Psoas muscle (tissue), 8 donors: Measurements from ENCODE around the gene COL6A2. TPM values are rescaled to one million over a fixed set of nuclear protein-coding genes. Genes with fewer than 3 reads are reported as not detected.

ENCODE experiments used
- ATAC-seq, 4 donors: fragments of 200-7000 bp; cut with Tn5 transposase; one replicate each; pipeline ENCODE4 v1.9.1; 2020; ENCODE audit warnings: moderate library complexity in 3 of 4, mild to moderate bottlenecking in 2 of 4
- DNase-seq, 2 donors: peaks; one replicate each; pipeline ENCODE4 v3.0.0-alpha.2; 2020
- H3K27ac ChIP-seq: fragments of 200-600 bp; one replicate; pipeline ENCODE4 v1.8.0; 2022
- H3K27me3 ChIP-seq, 3 donors: fragments of 200-600 bp in 1 of 3; one replicate each; pipeline versions ENCODE4 v1.6.1 to v1.8.0; 2013 to 2022; ENCODE audit warnings: low read length in 2 of 3, mild to moderate bottlenecking in 2 of 3, moderate library complexity in 1 of 3; ENCODE audit not compliant: insufficient read depth in 3 of 3
- H3K36me3 ChIP-seq, 2 donors: fragments of 200-600 bp in 1 of 2; one replicate each; pipeline versions ENCODE4 v1.6.1 to v1.8.0; 2013 to 2022; ENCODE audit warnings: low read depth in 1 of 2, mild to moderate bottlenecking in 1 of 2, moderate library complexity in 1 of 2; ENCODE audit not compliant: insufficient read depth in 1 of 2
- H3K4me1 ChIP-seq: fragments of 200-600 bp; one replicate; pipeline ENCODE4 v1.8.0; 2022
- H3K4me3 ChIP-seq: fragments of 200-600 bp; one replicate; pipeline ENCODE4 v1.8.0; 2022; ENCODE audit warnings: mild to moderate bottlenecking
- H3K9me3 ChIP-seq: fragments of 200-600 bp; one replicate; pipeline ENCODE4 v1.8.0; 2022
- WGBS, 3 donors: extraction: QIAGEN DNeasy Blood & Tissue Kit; methylation state at CpG; one replicate each; pipeline versions ENCODE4 v1.1.6 to v1.1.7; 2013; 5-methylcytosine and 5-hydroxymethylcytosine counted together
- intact Hi-C, 2 donors: fragments of 100-400 bp; cut with DNase I; formaldehyde crosslinking; loops; one replicate each; pipeline versions ENCODE4 v1.11.0 to v1.14.2; 2022
- polyA plus RNA-seq, 3 donors: library from polyadenylated mRNA; stranded (reverse); fragments of 200-250 nt; gene quantifications; one replicate each; pipeline ENCODE4 v1.2.3, GENCODE V29; 2013
- total RNA-seq, 4 donors: library from RNA; stranded (reverse); fragmentation: NEBNext Ultra II Directional in 2 of 4; extraction: Animal tissue kit (Norgen Biotek cat#: 25700) in 2 of 4; gene quantifications; one replicate each; pipeline versions ENCODE4 v1.2.1 to v1.2.4, GENCODE V29; 2021 to 2023
- TF ChIP-seq, protein P1 (sequence below): fragments of 200-600 bp; IDR thresholded peaks from one replicate; pipeline ENCODE4 v1.8.0; 2022; ENCODE audit warnings: antibody characterized with exemption
- donor health status: healthy with polysubstance abuse.
- donor health status: DM: no; HTN: no; CAD: no; lungs with moderate emphysema.
- donor health status: Bipolar disorder and iron deficiency.
- donor health status: healthy.
- donor health status: DM: yes; HTN: yes; CAD: no.
- donor health status: DM: no; HTN: no; CAD: no.
- donor health status: DM: no; HTN: no; CAD: no.
- donor health status: DM: yes; HTN: yes; CAD: no.

COL6A2 gene
- total and polyA plus RNA-seq, 7 donors = 29.8 to 122 (median 58.8) TPM

DNA sequence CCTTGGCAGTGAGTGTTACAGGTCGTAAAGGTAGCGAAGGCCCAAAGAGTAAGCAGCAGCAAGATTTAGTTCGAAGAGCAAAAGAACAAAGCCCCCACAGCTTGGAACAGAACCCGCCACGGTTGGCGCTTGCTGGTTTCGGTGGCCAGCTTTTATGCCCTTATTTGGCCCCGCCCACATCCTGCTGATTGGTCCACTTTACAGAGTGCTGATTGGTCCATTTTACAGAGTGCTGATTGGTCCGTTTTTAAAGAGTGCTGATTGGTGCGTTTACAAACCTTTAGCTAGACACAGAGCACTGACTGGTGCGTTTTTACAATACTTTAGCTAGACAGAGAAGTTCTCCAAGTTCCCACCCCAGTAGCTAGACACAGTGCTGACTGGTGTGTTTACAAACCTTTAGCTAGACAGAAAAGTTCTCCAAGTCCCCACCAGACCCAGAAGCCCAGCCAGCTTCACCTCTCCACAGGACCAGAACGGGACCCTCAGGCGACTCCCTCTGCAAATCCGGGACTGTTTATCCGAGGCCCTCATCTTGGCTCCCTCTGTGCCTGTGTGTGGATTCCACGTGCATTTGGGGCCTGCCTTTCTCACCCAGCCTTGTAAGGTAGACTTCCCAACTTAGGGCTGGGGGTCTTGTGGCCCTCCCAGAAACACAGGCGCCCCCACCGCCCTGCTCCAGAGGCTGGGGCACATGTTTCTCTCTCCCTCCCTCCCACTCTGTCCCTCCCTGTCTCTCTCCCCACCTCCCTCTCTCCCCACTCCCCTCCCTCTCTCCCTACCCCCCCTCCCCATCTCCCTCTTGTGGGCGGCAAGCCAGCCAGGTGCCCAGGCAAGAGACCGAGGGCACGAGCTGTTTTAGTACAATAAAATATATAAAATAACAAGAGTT lies 44.9 kb downstream of the COL6A2 start:
- no peak overlapping the region for H3K4me3 ChIP-seq
- H3K27me3 ChIP-seq = no peaks in the 10 kb centered on the region
- H3K36me3 ChIP-seq = no peaks in the 10 kb centered on the region
- H3K27ac ChIP-seq = no peak overlapping the region
- 82 to 88% (median 86%) methylated on average over 21 of the region's 21 CpGs for WGBS, 3 donors
- TF ChIP-seq, protein P1, sequence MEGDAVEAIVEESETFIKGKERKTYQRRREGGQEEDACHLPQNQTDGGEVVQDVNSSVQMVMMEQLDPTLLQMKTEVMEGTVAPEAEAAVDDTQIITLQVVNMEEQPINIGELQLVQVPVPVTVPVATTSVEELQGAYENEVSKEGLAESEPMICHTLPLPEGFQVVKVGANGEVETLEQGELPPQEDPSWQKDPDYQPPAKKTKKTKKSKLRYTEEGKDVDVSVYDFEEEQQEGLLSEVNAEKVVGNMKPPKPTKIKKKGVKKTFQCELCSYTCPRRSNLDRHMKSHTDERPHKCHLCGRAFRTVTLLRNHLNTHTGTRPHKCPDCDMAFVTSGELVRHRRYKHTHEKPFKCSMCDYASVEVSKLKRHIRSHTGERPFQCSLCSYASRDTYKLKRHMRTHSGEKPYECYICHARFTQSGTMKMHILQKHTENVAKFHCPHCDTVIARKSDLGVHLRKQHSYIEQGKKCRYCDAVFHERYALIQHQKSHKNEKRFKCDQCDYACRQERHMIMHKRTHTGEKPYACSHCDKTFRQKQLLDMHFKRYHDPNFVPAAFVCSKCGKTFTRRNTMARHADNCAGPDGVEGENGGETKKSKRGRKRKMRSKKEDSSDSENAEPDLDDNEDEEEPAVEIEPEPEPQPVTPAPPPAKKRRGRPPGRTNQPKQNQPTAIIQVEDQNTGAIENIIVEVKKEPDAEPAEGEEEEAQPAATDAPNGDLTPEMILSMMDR = no peak
- intact Hi-C loops = loop anchor here in 1 of 2 donors (5.0 to 10.0 kb wide), 2 partner anchors 84 to 142 kb away; partner anchors contain the start of genes LSS, MCM3AP and YBEY
- ATAC-seq = peak in 1 of 4 donors; percentile 22
- peak; percentile 12 to 30 for DNase-seq
- H3K4me1 ChIP-seq = no peaks in the 10 kb centered on the region
- H3K9me3 ChIP-seq = no peaks in the 10 kb centered on the region

DNA sequence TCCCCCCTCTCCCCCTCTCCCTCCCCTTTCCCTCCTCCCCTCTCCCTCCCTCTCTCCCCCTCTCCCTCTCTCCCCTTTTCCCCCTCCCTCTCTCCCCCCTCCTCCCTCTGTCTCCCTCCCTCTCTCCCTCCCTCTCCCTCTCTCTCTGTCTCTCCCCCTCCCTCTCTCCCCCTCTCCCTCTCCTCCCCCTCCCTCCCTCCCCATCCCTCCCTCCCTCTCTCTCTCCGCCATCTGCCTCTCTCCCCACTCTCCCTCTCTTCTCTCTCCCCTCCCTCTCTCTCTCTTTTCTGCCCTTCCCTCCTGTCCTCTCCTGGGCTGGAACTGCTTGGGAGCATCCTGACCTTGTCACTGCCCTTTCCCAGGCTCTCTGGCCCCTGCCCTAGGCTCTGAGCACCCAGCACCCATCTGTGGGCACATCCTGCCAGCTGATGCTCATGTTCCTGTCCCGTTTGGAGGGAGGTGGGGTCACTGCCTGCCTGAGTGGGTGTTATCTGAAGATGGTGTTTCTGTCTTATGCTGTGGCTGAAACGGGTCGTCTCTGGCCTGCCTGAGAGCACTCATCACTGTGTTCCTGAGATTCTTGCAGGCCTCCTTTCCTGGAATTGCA lies 46.7 kb downstream of the COL6A2 start:
- WGBS, 3 donors = 38 to 42% (median 39%) methylated on average over 3 to 4 of the region's 4 CpGs
- H3K4me1 ChIP-seq = no peaks in the 10 kb centered on the region
- TF ChIP-seq, protein P1 = no peak
- H3K36me3 ChIP-seq = no peaks in the 10 kb centered on the region
- no peaks in the 10 kb centered on the region for H3K27me3 ChIP-seq
- ATAC-seq = no peak
- H3K27ac ChIP-seq = no peak overlapping the region
- H3K4me3 ChIP-seq = no peak overlapping the region
- H3K9me3 ChIP-seq = no peaks in the 10 kb centered on the region
- peak in 1 of 2 donors; percentile 39 for DNase-seq
- intact Hi-C loops = loop anchor here in 1 of 2 donors (5.0 to 10.0 kb wide), 2 partner anchors 83 to 140 kb away; partner anchors contain the start of genes LSS, MCM3AP and YBEY

DNA sequence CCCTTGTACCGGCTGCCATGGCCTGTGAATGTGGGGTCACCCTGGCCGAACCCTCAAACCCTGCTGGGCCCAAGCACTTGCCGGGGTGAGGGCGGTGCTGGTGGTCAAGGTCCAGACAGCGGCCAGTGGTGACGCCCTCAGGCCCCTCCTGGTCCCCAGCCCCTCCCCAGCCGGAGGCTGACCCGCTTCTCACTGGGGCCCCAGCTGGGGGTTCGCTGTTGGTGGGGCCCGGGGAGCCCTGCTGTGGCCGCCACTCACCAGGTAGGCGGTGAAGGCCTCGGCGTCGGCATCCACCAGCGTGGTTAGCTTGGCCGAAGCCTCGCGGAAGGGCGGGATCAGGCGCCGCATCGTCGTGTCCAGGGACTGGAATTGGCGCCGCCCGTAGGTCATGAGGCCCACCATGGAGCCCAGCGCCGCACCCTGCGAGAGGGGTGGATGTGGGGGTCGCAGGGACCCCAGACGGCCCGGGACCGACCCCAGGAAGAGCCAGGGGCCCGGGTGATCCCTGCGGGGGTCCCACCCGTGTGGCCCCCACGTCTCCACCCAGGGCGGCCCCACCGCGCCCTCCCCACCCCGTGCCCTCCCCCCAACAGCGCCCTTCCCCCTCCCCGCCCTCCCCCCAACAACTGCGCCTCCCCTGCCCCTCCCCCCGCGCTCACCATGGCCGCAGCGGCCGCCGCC lies 47.4 kb downstream of the COL6A2 start:
- WGBS, 3 donors = 90 to 95% (median 94%) methylated on average over 36 to 50 of the region's 51 CpGs
- H3K27ac ChIP-seq = no peak overlapping the region
- no peaks in the 10 kb centered on the region for H3K27me3 ChIP-seq
- peak; percentile 10 to 44 for DNase-seq
- H3K36me3 ChIP-seq = no peaks in the 10 kb centered on the region
- no peaks in the 10 kb centered on the region for H3K4me1 ChIP-seq
- H3K4me3 ChIP-seq = no peak overlapping the region
- peak in 1 of 4 donors; percentile 23 for ATAC-seq
- no peaks in the 10 kb centered on the region for H3K9me3 ChIP-seq
- intact Hi-C loops = loop anchor here in 1 of 2 donors (10.0 kb wide), 1 partner anchor 140 kb away; the partner anchor contains the start of genes MCM3AP and YBEY
- TF ChIP-seq, protein P1 = no peak

DNA sequence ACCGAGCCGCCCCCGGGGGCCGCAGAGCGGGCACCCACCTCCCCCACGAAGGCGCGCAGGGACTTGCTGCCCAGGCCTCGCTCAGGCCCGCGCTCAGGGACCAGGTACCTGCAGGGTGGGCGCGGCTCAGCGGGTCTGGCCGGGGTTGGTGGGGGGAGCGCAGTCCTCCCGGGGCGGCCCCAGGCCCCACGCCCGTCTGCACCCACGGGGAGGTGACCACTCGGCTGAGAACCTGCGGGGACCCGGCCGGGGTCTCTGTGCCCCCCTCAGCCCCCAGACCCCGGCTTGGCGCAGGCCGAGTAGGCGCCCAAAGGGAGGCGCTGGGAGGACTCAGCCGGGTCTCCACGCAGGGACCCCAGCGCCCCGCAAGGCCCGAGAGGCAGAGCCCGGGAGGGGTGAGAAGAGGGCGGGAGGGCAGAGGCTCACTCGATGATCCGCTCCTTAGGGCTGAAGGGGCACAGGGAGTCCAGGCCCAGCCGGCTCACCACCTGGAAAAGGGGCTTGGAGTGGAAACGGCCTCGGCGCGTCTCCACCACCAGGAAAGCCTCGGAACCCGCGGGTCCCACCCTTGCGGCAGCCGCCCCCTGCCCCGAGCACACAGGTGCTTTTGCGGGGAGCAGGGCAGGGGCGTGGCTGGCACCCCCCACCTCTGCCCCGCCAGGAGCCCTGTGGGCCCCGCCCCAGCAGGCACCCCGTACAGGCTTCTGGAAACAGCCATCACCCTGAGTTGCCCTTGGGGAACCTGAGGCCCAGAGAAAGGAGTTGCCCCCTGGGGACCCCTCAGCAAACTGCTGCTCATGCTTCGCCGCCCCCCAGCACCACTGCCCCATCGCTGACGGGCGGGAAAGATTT lies 48.2 kb downstream of the COL6A2 start:
- Histone ChIP-seq H3K27ac (no peak overlapping the region), H3K9me3 (no peaks in the 10 kb centered on the region), H3K27me3 (peaks cover 0 to 3% (median 0%) of the 10 kb centered on the region in 3 donors), H3K4me3 (no peak overlapping the region), H3K36me3 (no peaks in the 10 kb centered on the region), H3K4me1 (no peaks in the 10 kb centered on the region)
- WGBS, 3 donors = 91 to 93% (median 91%) methylated on average over 47 to 60 of the region's 60 CpGs
- intact Hi-C loops = loop anchor here in 1 of 2 donors (10.0 kb wide), 1 partner anchor 139 kb away; the partner anchor contains the start of genes MCM3AP and YBEY
- DNase-seq = peak; percentile 10 to 42
- ATAC-seq = no peak
- TF ChIP-seq, protein P1 = no peak
